AML-193 (cell line): ENCODE data around the gene ALAS1.
A peak's percentile ranks its signal among the peaks of the same experiment; 100 is the strongest.
"Not testable (repeated sequence)": the region's sequence is repeated elsewhere in the genome, so short reads cannot be mapped to it uniquely, and the experiment has no call there.

Experiments
- DNase-seq, 2 experiments: peaks; one replicate each; lab custom pipeline; 2025; lab: John Stamatoyannopoulos, UW

ALAS1 gene

GRCh38 chr3:52197842-52198625 is at the start of gene ALAS1:
ALAS1 (plus strand) TSS chr3:52198160; CDS start chr3:52199242, 1,082 bp downstream.
- peak; percentile 89 to 92 for DNase-seq

- DNase-seq: no peak
These were observed 48.9 kb upstream of the ALAS1 start for GRCh38 chr3:52149021-52149420.

GRCh38 chr3:52149726-52150125 is 48.2 kb upstream of the ALAS1 start:
- DNase-seq: no peak

GRCh38 chr3:52150357-52150756 is 47.6 kb upstream of the ALAS1 start:
- no peak for DNase-seq

- DNase-seq: no peak
These were observed 47.1 kb upstream of the ALAS1 start for GRCh38 chr3:52150860-52151259.

- not testable (repeated sequence) for DNase-seq
These were observed 46.0 kb upstream of the ALAS1 start for GRCh38 chr3:52151991-52152390.

- DNase-seq: peak; percentile 36 to 57
These were observed 44.4 kb upstream of the ALAS1 start for GRCh38 chr3:52153389-52154096.

GRCh38 chr3:52154135-52155094 is 43.5 kb upstream of the ALAS1 start, which contains the start of gene POC1A:
POC1A (minus strand) TSS chr3:52154423; CDS start chr3:52154372, 51 bp downstream.
- peak; percentile 99 for DNase-seq

- DNase-seq: no peak
These were observed 42.0 kb upstream of the ALAS1 start for GRCh38 chr3:52155912-52156311.

GRCh38 chr3:52159503-52159902 is 38.5 kb upstream of the ALAS1 start:
- DNase-seq: no peak

- no peak for DNase-seq
These were observed 35.6 kb upstream of the ALAS1 start for GRCh38 chr3:52162250-52162872.

- DNase-seq: no peak
These were observed 30.7 kb upstream of the ALAS1 start for GRCh38 chr3:52167240-52167639.

GRCh38 chr3:52170217-52170616 is 27.7 kb upstream of the ALAS1 start:
- DNase-seq: not testable (repeated sequence)

GRCh38 chr3:52171514-52172261 is 26.3 kb upstream of the ALAS1 start:
- no peak for DNase-seq

GRCh38 chr3:52172262-52172757 is 25.6 kb upstream of the ALAS1 start:
- DNase-seq: no peak

- no peak for DNase-seq
These were observed 24.9 kb upstream of the ALAS1 start for GRCh38 chr3:52173101-52173500.

GRCh38 chr3:52174896-52175295 is 23.1 kb upstream of the ALAS1 start:
- DNase-seq: no peak

- DNase-seq: no peak
These were observed 22.4 kb upstream of the ALAS1 start for GRCh38 chr3:52175416-52176179.

GRCh38 chr3:52176180-52176752 is 21.7 kb upstream of the ALAS1 start:
- DNase-seq: no peak
